BLaER1 treated with 17β-estradiol and CSF1 and Interleukin-3, amounts not matched to agents 10 nM and 100 nM (cell line): Measurements from ENCODE around the gene SRGAP3.

Experiments used
- H3K27ac ChIP-seq, 11 experiments: shearing (Covaris generic); formaldehyde crosslinking; 2 replicates each; pipeline ENCODE4 v1.8.1; 2022
- H3K27me3 ChIP-seq, 11 experiments: shearing (Covaris generic); formaldehyde crosslinking; 2 replicates each; pipeline ENCODE4 v1.8.1; 2022
- H3K36me3 ChIP-seq, 11 experiments: shearing (Covaris generic); formaldehyde crosslinking; 2 replicates each; pipeline ENCODE4 v1.8.1; 2022
- H3K4me1 ChIP-seq, 10 experiments: shearing (Covaris generic); formaldehyde crosslinking; 2 replicates each; pipeline ENCODE4 v1.8.1; 2022
- H3K4me2 ChIP-seq, 11 experiments: shearing (Covaris generic); formaldehyde crosslinking; 2 replicates each; pipeline ENCODE4 v1.8.1; 2022
- H3K4me3 ChIP-seq, 10 experiments: shearing (Covaris generic); formaldehyde crosslinking; 2 replicates each; pipeline ENCODE4 v1.8.1; 2022
- H3K9ac ChIP-seq, 11 experiments: shearing (Covaris generic); formaldehyde crosslinking; 2 replicates each; pipeline ENCODE4 v1.8.1; 2022
- H3K9me3 ChIP-seq, 11 experiments: shearing (Covaris generic); formaldehyde crosslinking; replicated peaks in 1 of 11; 2 replicates each; pipeline ENCODE4 v1.8.1; 2022
- H4K20me1 ChIP-seq, 11 experiments: shearing (Covaris generic); formaldehyde crosslinking; 2 replicates each; pipeline ENCODE4 v1.8.1; 2022
- Cebpa-rat ChIP-seq, 11 experiments: shearing (Covaris generic); IDR thresholded peaks; 2 replicates each; pipeline ENCODE4 v1.8.1; 2022

Gene SRGAP3

DNA sequence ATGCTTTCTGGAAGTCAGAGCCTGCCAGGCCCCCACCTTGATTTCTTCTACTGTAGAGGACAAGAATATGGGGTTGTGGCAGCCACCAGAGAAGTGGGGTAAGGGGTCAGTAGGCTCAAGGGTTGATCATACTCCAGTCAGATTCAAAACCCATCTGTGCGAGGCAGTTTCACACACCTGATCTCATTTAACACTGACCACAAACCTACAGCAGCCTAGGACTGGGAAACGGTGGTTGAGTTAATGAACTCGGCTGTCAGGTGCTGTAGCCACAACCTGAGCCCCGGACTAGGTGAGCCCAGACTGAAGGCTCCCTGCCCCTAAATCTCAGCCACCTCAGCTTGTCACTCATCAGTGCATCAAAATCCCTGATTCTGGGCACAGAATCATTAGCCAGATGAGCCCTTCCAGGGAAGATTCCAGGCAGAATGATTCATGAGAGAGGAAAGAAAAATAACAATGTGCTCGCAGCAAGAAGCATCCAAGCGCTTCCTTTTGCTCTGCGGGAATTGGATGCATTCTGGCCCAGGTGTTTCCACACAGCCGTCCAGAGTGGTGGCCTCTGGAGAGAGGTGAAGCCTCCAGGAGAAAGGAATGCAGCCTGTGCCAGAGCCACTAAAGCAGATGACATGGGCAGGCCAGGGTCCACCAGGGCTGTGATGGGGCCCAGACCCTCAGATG is 102.1 kb downstream of the SRGAP3 start:
- Histone ChIP-seq H3K36me3 (peaks cover 0 to 15% (median 6%) of the 10 kb centered on the region in 11 experiments; a peak in 6 of 22 replicates), H3K4me2 (peak overlapping the region in 9 of 11 experiments; percentile 21 to 71 (median 51); a peak in 15 of 22 replicates), H4K20me1 (no peaks in the 10 kb centered on the region), H3K4me1 (peaks cover 0 to 17% (median 14%) of the 10 kb centered on the region in 10 experiments; a peak in 15 of 20 replicates), H3K27me3 (no peaks in the 10 kb centered on the region), H3K27ac (peak overlapping the region in 4 of 11 experiments; percentile 17 to 45 (median 28); a peak in 4 of 22 replicates), H3K9me3 (peaks cover 54 to 68% (median 62%) of the 10 kb centered on the region in 11 experiments), H3K4me3 (no peak overlapping the region), H3K9ac (no peak overlapping the region)
- no peak for TF ChIP-seq Cebpa-rat (IDR thresholded peaks at IDR 0.05)

DNA sequence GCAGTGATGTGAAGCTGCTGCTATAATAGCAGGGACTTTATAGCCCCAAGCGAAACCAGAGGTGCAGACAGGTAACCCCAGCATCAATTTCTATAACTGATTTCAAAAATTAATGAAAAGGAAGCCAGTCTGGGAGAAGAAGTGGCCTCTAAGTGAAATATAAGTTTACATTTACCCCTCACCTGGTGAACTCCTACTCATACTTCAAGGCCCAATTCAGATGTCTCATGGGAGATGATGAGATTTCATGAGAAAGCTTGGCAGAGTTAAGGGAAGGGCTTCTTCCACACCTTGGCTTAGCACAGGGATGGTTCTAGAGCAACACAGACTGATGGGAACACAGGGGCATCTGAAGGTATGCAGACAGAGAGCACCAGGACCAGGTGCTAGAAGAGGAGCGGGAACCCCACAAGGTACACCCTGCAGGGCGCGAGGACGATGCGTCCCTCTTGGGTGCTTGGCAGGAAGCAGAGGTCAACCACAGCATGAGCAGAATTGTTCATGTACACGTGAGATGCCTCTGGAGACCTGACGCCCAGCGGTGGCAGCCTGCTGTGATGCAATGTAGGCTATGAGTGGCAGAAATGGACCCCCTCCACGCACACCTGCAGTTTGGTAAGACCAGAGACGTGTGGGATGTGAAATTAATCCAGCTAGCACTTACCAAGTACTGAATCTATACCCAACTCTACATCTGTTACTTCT is 102.9 kb downstream of the SRGAP3 start:
- Histone ChIP-seq H3K4me2 (peak overlapping the region in 9 of 11 experiments; percentile 21 to 71 (median 51); a peak in 17 of 22 replicates), H3K4me1 (peaks cover 0 to 17% (median 14%) of the 10 kb centered on the region in 10 experiments; a peak in 15 of 20 replicates), H3K36me3 (peaks cover 0 to 13% (median 6%) of the 10 kb centered on the region in 11 experiments; a peak in 6 of 22 replicates), H3K27ac (no peak overlapping the region; a peak in 1 of 22 replicates), H4K20me1 (no peaks in the 10 kb centered on the region), H3K4me3 (no peak overlapping the region), H3K9ac (no peak overlapping the region), H3K9me3 (peaks cover 45 to 60% (median 54%) of the 10 kb centered on the region in 11 experiments), H3K27me3 (no peaks in the 10 kb centered on the region)
- TF ChIP-seq Cebpa-rat (IDR thresholded peaks at IDR 0.05): peak in 4 of 11 experiments; percentile 63 to 80 (median 72); a peak in 7 of 22 replicates

DNA sequence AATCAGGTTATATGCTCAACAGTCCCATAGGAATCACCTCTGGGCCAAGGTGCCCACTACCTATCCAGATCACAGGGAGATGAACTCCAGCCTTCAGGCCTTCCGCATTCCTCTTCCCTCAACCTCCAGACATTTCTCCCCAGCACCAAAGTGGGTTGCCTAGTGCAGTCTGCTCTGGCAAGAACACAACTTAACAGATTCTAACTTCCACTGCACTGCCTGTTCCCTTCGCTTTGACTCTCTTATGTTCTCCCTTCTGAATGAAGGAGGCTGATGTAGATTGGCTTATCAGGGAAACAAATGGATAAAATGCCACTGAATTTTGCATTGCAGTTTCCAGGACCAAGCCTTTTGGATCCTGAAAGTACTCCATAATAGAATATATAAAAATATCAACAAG is 106.3 kb downstream of the SRGAP3 start:
- Histone ChIP-seq H3K4me1 (peaks cover 0 to 17% (median 14%) of the 10 kb centered on the region in 10 experiments; a peak in 15 of 20 replicates), H3K9me3 (peaks cover 23 to 43% (median 31%) of the 10 kb centered on the region in 11 experiments), H3K27ac (no peak overlapping the region), H4K20me1 (no peaks in the 10 kb centered on the region), H3K4me2 (no peak overlapping the region), H3K36me3 (peaks cover 0 to 3% (median 0%) of the 10 kb centered on the region in 11 experiments; a peak in 1 of 22 replicates), H3K27me3 (no peaks in the 10 kb centered on the region), H3K4me3 (no peak overlapping the region), H3K9ac (no peak overlapping the region)
- no peak for TF ChIP-seq Cebpa-rat (IDR thresholded peaks at IDR 0.05)

DNA sequence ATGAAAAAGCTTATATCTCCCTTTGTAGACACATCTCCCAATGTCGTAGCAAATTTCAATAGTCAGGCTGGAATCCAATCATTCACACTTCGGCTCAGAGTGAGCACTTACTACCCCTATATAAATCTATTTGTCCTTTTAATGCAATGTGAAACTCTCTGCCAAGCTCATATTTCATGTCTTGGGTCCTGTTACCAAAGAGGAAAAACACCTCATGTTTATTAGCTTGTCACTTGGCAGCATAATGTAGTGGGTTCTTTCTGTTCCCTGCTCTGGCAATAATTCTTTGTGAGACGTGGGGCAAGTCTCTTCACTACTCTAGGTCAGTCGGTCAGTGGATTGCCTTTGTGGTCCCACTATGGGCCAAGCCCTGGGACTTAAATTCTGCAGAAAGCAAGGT is 107.1 kb downstream of the SRGAP3 start:
- no peak overlapping the region for H3K4me2 ChIP-seq
- peaks cover 0 to 4% (median 0%) of the 10 kb centered on the region in 11 experiments; a peak in 1 of 22 replicates for H4K20me1 ChIP-seq
- no peak overlapping the region for H3K27ac ChIP-seq
- TF ChIP-seq Cebpa-rat (IDR thresholded peaks at IDR 0.05): no peak
- H3K4me3 ChIP-seq: no peak overlapping the region
- peaks cover 23 to 43% (median 31%) of the 10 kb centered on the region in 11 experiments for H3K9me3 ChIP-seq
- H3K9ac ChIP-seq: no peak overlapping the region
- H3K27me3 ChIP-seq: no peaks in the 10 kb centered on the region
- H3K4me1 ChIP-seq: peaks cover 0 to 12% (median 11%) of the 10 kb centered on the region in 10 experiments; a peak in 15 of 20 replicates
- H3K36me3 ChIP-seq: peaks cover 0 to 3% (median 0%) of the 10 kb centered on the region in 11 experiments; a peak in 1 of 22 replicates

DNA sequence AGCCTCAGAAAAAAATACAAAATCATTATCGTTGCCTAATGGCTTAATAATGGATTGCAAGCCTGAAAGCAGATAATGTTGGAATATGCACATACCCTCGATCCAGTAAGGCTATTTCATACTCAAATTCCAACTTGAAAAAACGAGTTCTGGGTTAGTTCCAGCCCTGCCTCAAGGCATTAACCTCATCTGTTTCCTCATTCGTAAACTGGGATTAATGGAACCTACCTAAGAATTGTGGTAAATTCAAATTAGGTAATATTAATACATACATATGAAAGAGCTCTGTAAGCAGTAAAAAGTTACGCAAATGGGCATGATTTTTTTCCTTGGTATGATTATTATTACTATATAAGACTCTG is 107.5 kb downstream of the SRGAP3 start:
- Histone ChIP-seq H3K4me3 (no peak overlapping the region), H4K20me1 (peaks cover 0 to 4% (median 0%) of the 10 kb centered on the region in 11 experiments; a peak in 1 of 22 replicates), H3K27ac (no peak overlapping the region), H3K4me1 (peaks cover 0 to 8% (median 6%) of the 10 kb centered on the region in 10 experiments; a peak in 15 of 20 replicates), H3K27me3 (peaks cover 0 to 2% (median 0%) of the 10 kb centered on the region in 11 experiments; a peak in 3 of 22 replicates), H3K4me2 (no peak overlapping the region), H3K9ac (no peak overlapping the region), H3K36me3 (peaks cover 0 to 3% (median 0%) of the 10 kb centered on the region in 11 experiments; a peak in 1 of 22 replicates), H3K9me3 (peaks cover 23 to 43% (median 31%) of the 10 kb centered on the region in 11 experiments)
- no peak for TF ChIP-seq Cebpa-rat (IDR thresholded peaks at IDR 0.05)

DNA sequence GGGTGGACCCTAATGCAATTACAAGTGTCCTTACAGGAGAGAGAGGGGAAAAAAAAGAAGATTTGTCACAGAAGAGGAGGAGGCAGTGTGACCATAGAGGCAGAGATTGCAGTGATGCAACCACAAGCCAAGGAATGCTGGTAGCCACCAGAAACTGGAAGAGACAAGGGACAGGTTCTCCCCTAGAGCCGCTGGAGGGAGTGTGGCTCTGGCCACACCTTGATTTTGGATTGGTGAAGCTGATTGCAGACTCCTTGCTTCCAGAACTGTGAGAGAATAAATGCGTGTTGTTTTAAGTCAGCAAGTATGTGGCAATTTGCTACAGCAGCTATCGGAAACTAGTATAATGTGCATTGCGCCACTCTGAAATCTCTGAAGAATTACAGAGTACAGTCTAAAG is 110.1 kb downstream of the SRGAP3 start:
- Histone ChIP-seq H3K9ac (no peak overlapping the region), H3K27ac (no peak overlapping the region), H3K36me3 (peaks cover 0 to under 1% (median 0%) of the 10 kb centered on the region in 11 experiments; a peak in 1 of 22 replicates), H4K20me1 (peaks cover 0 to 4% (median 0%) of the 10 kb centered on the region in 11 experiments; a peak in 1 of 22 replicates), H3K4me3 (no peak overlapping the region), H3K9me3 (peaks cover 5 to 19% (median 9%) of the 10 kb centered on the region in 11 experiments), H3K4me2 (no peak overlapping the region), H3K27me3 (peaks cover 0 to 8% (median 5%) of the 10 kb centered on the region in 11 experiments; a peak in 6 of 22 replicates), H3K4me1 (peaks cover 0 to 5% (median 0%) of the 10 kb centered on the region in 10 experiments; a peak in 4 of 20 replicates)
- no peak for TF ChIP-seq Cebpa-rat (IDR thresholded peaks at IDR 0.05)

DNA sequence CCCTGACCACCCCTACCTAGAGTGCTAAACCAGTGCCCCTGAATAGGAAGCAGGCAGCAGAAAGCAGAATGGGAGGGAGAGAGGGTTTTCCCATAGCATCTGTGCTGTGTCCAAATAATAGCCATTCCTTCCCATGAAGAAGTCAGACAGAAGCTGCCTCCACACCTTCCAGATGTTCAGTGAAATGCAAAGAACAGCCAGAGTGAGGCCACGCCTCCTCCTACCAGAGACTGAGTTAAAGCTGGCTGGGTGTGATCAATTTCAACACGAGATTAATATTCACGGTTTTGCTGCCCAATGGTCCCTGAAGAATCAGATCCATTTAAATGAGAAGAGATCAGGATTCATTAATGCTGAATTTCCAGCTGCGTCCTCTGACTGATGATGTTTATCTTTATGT is 111.8 kb downstream of the SRGAP3 start:
- Histone ChIP-seq H4K20me1 (peaks cover 0 to 4% (median 0%) of the 10 kb centered on the region in 11 experiments; a peak in 1 of 22 replicates), H3K36me3 (no peaks in the 10 kb centered on the region), H3K27me3 (peaks cover 0 to 8% (median 5%) of the 10 kb centered on the region in 11 experiments; a peak in 6 of 22 replicates), H3K4me3 (no peak overlapping the region), H3K4me2 (no peak overlapping the region), H3K9ac (no peak overlapping the region), H3K4me1 (peaks cover 0 to 5% (median 0%) of the 10 kb centered on the region in 10 experiments; a peak in 4 of 20 replicates), H3K27ac (no peak overlapping the region), H3K9me3 (peaks cover 0 to 9% (median 0%) of the 10 kb centered on the region in 11 experiments; a peak in 4 of 22 replicates)
- TF ChIP-seq Cebpa-rat (IDR thresholded peaks at IDR 0.05): no peak

DNA sequence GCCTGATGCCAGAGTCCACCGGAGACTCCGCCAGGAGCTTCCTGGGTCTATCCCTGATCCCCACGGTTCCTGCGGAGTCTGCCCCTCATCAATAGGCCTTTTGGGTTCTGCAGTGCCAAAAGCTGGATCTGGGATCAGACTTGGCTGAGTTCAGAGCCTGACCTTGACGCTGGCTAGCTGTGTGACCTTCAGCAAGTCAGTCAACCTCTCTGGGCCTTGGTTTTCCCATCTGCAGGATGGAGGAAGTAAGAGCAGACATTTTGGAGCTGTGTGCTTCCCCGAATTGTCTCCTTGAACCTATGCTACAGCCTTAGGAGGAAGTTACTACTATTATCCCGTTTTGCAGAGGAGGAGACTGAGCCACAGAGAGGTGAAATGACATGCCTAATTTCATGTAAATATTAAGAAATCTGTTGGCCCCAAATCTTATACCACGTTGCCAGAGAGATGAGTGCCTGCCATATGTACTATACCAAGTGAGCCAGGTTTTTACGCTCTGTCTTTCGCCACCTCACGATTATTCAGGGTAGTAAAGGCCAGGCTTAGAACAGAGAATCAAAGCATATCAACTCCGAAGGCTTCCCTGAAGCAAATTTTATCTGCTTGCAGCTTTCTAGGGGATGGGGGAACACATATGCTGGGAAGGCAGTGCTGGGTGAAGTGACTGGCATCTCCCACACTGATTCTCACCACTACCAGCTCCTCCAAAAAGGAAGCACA is 112.5 kb downstream of the SRGAP3 start:
- Histone ChIP-seq H3K4me1 (peaks cover 0 to 5% (median 0%) of the 10 kb centered on the region in 10 experiments; a peak in 4 of 20 replicates), H3K9me3 (peaks cover 0 to 9% (median 0%) of the 10 kb centered on the region in 11 experiments; a peak in 4 of 22 replicates), H3K27ac (no peak overlapping the region), H3K4me3 (no peak overlapping the region), H3K36me3 (no peaks in the 10 kb centered on the region), H4K20me1 (peaks cover 0 to 4% (median 0%) of the 10 kb centered on the region in 11 experiments; a peak in 1 of 22 replicates), H3K4me2 (peak overlapping the region; percentile 7 to 70 (median 39); a peak in 13 of 22 replicates), H3K27me3 (peaks cover 0 to 8% (median 5%) of the 10 kb centered on the region in 11 experiments; a peak in 6 of 22 replicates), H3K9ac (no peak overlapping the region)
- TF ChIP-seq Cebpa-rat (IDR thresholded peaks at IDR 0.05): no peak
